Choroid plexus epithelial cell (primary cell): ENCODE data around the gene PVALB.

Experiments
- DNase-seq: peaks from one replicate; pipeline ENCODE4 v3.0.0-alpha.2; 2010; ENCODE audit warnings: low read depth
- H3K4me3 ChIP-seq: 2 replicates; pipeline ENCODE4 v1.5.1; 2011; ENCODE audit warnings: low read depth, mild to moderate bottlenecking, control low read depth, low read length, moderate library complexity
- CTCF ChIP-seq: conservative IDR thresholded peaks from 2 replicates; pipeline ENCODE4 v1.5.1; 2011; ENCODE audit warnings: low read depth, mild to moderate bottlenecking, control low read depth, inconsistent platforms, low read length, moderate library complexity

PVALB gene

GRCh38 chr22:36806835-36807234 is 10.0 kb downstream of the PVALB start:
- no peak for TF ChIP-seq CTCF
- H3K4me3 ChIP-seq: no peak overlapping the region
- DNase-seq: no peak

- no peak for DNase-seq
- H3K4me3 ChIP-seq: no peak overlapping the region
- TF ChIP-seq CTCF: no peak
Observed at GRCh38 chr22:36803358-36803757, 13.5 kb downstream of the PVALB start.

- no peak overlapping the region for H3K4me3 ChIP-seq
- no peak for DNase-seq
- TF ChIP-seq CTCF: no peak
Observed at GRCh38 chr22:36798674-36799066, 18.2 kb downstream of the PVALB start.

- no peak for DNase-seq
- no peak for TF ChIP-seq CTCF
- H3K4me3 ChIP-seq: no peak overlapping the region
Observed at GRCh38 chr22:36797911-36798673, 18.7 kb downstream of the PVALB start.

GRCh38 chr22:36797374-36797773 is 19.5 kb downstream of the PVALB start:
- no peak for TF ChIP-seq CTCF
- no peak for DNase-seq
- no peak overlapping the region for H3K4me3 ChIP-seq

GRCh38 chr22:36796552-36797175 is 20.2 kb downstream of the PVALB start:
- TF ChIP-seq CTCF: no peak
- H3K4me3 ChIP-seq: no peak overlapping the region
- no peak for DNase-seq

GRCh38 chr22:36795633-36796032 is 21.2 kb downstream of the PVALB start:
- no peak for TF ChIP-seq CTCF
- DNase-seq: no peak
- H3K4me3 ChIP-seq: no peak overlapping the region
